ENCODE data around the gene TFAP2E.
"Not testable (repeated sequence)": the region's sequence is repeated elsewhere in the genome, so short reads cannot be mapped to it uniquely, and the experiment has no call there.

DNA sequence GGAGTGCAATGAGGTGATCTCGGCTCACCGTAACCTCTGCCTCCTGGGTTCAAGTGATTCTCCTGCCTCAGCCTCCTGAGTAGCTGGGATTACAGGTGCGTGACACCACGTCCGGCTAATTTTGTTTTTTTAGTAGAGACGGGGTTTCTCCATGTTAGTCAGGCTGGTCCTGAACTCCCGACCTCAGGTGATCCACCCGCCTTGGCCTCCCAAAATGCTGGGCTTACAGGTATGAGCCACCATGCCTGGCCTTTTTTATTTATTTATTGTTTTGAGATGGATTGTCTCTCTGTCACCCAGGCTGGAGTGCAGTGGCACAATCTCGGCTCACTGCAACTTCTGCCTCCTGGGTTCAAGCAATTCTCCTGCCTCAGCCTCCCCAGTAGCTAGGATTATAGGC, 8.5 kb downstream of the TFAP2E start:
- TF ChIP-seq, protein P1, sequence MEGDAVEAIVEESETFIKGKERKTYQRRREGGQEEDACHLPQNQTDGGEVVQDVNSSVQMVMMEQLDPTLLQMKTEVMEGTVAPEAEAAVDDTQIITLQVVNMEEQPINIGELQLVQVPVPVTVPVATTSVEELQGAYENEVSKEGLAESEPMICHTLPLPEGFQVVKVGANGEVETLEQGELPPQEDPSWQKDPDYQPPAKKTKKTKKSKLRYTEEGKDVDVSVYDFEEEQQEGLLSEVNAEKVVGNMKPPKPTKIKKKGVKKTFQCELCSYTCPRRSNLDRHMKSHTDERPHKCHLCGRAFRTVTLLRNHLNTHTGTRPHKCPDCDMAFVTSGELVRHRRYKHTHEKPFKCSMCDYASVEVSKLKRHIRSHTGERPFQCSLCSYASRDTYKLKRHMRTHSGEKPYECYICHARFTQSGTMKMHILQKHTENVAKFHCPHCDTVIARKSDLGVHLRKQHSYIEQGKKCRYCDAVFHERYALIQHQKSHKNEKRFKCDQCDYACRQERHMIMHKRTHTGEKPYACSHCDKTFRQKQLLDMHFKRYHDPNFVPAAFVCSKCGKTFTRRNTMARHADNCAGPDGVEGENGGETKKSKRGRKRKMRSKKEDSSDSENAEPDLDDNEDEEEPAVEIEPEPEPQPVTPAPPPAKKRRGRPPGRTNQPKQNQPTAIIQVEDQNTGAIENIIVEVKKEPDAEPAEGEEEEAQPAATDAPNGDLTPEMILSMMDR (IDR thresholded peaks at IDR 0.05 in 2 of 3, conservative IDR thresholded peaks at IDR 0.05 in 1 of 3; ENCODE audit: borderline replicate concordance in 1 of 3, insufficient read depth in 1 of 3, low read depth in 2 of 3, low read length in 2 of 3): not testable (repeated sequence)
- TF ChIP-seq CEBPB (IDR thresholded peaks at IDR 0.05; ENCODE audit: low read depth); POLR2A (IDR thresholded peaks at IDR 0.05; ENCODE audit: borderline replicate concordance, extremely low read depth, insufficient read depth, insufficient read length); RAD21 (IDR thresholded peaks at IDR 0.05; ENCODE audit: low read depth); EZH2 (IDR thresholded peaks at IDR 0.05): not testable (repeated sequence)
- TF ChIP-seq, protein P2, sequence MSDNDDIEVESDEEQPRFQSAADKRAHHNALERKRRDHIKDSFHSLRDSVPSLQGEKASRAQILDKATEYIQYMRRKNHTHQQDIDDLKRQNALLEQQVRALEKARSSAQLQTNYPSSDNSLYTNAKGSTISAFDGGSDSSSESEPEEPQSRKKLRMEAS (IDR thresholded peaks at IDR 0.05): not testable (repeated sequence)

All from HCT116 (cell line).